ENCODE data around the gene PAK5.

DNA sequence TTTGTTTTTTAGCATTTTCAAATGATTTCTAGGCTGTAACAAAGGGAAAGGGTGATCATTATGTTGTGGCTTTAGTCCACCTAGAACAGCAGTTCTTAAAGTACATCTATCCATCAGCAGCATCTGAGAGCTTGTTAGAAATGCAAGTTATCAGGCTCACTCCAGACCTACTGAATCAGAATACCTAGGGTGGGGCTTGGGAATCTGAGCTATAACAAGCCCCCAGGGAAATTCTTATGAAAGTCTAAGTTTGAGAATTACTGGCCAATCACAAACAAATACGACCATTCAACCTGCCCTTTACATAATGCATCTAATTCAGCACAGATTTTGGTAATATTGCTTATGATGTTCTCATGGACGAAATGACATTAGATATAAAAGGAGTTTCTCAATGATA lies 201.0 kb downstream of the PAK5 start:
- TF ChIP-seq CTCF (conservative IDR thresholded peaks at IDR 0.05; ENCODE audit: low read depth, low read length) (no peak), EZH2 (IDR thresholded peaks at IDR 0.05; ENCODE audit: low read length, unreplicated experiment) (no peak)

Data from PC-3 (cell line).